GM12874 (cell line): ENCODE measurements around the gene EVI2B.

Experiments used
- TF ChIP-seq, protein P1 (sequence below): IDR thresholded peaks from 2 replicates; pipeline ENCODE4 v1.5.1; 2011; ENCODE audit warnings: low read depth, mild to moderate bottlenecking, control low read depth, low read length, moderate library complexity; ENCODE audit not compliant: insufficient read depth

EVI2B gene

DNA sequence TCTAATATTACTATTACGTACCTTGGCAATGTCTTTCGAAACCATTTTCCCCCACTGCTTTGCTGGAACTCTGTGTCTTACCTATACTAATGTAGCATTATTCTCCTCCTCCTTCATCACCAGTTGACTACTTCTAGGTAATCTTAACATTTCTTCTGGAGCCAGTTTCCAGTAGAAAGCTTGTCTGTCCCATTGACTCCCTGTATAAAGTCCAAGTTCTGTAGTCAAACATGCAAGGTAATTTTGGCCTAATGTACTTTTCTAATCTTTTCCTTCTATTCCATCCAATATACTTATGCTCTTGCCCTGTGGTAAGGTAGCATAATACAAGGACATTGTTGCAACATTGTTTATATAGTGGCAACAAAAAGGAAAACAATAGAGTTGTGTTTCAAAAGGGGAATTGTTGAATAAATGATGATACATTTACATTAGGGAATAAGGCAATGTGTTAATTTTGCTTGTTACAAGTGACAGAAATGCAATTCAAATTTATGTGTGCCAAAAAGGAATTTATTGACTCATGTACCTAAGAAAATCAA lies 44.7 kb downstream of the EVI2B start:
- TF ChIP-seq, protein P1, sequence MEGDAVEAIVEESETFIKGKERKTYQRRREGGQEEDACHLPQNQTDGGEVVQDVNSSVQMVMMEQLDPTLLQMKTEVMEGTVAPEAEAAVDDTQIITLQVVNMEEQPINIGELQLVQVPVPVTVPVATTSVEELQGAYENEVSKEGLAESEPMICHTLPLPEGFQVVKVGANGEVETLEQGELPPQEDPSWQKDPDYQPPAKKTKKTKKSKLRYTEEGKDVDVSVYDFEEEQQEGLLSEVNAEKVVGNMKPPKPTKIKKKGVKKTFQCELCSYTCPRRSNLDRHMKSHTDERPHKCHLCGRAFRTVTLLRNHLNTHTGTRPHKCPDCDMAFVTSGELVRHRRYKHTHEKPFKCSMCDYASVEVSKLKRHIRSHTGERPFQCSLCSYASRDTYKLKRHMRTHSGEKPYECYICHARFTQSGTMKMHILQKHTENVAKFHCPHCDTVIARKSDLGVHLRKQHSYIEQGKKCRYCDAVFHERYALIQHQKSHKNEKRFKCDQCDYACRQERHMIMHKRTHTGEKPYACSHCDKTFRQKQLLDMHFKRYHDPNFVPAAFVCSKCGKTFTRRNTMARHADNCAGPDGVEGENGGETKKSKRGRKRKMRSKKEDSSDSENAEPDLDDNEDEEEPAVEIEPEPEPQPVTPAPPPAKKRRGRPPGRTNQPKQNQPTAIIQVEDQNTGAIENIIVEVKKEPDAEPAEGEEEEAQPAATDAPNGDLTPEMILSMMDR: no peak

DNA sequence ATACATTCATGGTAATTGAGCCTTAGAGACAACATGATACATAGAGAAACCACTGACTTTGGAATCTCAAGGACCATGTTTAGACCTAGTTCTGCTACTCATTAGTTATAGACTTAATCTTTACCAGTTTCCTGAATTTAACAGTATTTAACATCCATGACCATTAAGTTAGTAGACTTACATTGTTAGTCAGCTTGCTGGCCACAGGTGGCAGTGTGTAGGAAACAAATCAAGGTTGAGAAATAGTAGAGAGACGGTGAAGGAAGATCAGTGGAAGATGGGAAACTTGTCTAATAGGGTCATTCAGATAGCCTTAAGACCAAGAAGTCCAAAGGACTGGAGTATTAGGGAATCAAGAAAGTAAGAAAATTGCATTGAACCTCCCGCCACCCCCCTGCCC lies 47.8 kb downstream of the EVI2B start:
- TF ChIP-seq, protein P1: no peak

DNA sequence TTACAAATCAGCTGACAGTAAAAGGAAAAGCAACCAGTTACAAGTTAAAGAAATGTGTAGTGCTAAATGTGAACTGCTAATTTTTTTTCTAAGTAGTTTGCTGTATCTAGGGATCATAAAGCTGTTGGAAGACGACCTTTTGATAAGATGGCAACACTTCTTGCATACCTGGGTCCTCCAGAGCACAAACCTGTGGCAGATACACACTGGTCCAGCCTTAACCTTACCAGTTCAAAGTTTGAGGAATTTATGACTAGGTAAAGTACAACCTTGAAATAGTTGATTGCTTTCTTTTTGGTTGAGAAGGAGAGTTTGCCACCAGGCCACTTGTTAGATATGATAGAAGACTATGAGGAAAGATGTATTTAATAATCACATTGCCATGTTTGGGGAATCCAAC lies 52.3 kb downstream of the EVI2B start:
- TF ChIP-seq, protein P1: no peak

DNA sequence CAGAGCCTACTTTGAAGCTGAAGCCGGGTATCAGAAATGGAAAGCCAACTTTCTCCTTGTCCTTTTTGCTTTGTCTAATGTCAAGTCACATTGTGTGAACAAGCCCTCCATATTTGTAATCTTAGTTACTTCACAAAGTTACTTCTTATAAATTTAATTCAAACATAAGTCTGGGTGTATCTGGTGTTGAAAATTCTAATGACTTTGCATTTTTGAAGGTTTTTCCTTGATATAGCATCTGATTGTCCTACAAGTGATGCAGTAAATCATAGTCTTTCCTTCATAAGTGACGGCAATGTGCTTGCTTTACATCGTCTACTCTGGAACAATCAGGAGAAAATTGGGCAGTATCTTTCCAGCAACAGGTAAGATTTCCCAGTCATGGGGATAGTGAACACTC lies 53.7 kb downstream of the EVI2B start:
- TF ChIP-seq, protein P1: no peak

DNA sequence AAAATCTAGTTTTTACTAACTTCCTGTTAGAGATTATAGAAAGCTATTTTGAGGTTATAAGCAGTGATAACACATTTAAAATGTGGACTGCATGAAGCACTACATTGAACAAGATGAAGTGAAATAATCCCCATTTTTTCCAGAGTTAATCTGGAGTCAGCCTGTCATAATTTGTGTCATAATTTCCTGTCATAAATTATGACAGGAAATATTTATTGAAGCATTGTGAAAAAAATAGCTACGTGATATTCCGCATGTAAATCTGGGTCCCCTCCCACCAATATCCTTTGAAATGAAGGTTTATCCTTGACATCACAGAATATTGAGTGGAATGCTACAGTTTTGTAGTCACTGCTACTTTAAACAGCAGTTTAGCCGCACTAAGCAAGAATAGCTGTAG lies 56.9 kb downstream of the EVI2B start:
- TF ChIP-seq, protein P1: no peak

DNA sequence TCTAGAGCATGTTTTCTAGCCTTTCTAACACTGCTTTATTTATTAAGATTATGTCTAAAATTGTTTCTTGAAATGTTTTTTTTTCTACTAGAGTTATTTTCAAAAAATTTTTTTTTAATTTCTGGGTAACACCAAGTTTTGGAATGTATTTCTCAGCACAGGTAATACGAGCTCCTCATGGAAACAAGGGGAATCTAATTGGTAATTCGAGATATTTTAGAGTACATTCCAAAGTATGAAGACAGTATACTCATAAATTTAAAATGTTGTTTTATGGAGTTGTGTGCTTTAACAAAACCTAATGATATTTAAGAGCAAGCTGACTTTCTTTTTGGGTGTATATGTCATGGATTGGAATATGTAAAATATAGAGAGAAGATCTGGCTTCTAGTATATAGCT lies 59.2 kb downstream of the EVI2B start:
- TF ChIP-seq, protein P1: no peak
